Measurements from ENCODE around the gene ANKRD12.

The ANKRD12 gene

DNA sequence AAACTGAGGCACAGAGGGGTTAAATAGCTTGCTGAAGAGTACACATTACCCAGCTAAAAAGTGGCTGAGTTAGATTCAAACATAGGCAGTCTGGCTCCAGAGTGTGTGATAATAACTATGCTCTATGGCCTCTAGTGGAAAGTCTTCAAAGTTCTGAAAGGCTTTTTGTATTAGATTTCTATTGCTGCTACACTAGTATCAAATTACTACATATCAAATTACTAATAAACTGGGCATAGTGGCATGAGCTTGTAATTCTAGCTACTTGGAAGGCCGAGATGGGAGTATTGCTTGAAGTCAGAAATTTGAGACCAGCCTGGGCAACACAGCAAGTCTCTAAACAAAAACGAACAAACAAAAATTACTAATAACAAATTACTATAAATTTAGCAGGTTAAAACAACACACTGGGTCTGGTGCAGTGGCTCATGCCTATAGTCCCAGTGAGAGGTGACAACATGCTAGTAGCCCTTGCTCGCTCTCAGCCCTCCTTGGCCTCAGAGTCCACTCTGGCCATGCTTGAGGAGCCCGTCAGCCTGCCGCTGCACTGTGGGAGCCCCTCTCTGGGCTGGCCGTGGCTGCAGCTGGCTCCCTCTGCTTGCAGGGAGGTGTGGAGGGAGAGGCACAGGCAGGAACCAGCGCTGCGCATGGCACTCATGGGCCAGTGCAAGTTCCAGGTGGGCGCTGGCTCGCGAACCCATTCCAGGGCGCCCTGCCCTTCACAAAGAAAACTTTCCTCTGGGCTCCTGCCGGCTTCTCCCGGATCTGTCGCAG lies 159.8 kb downstream of the ANKRD12 start:
- peak; percentile 71 for DNase-seq

DNA sequence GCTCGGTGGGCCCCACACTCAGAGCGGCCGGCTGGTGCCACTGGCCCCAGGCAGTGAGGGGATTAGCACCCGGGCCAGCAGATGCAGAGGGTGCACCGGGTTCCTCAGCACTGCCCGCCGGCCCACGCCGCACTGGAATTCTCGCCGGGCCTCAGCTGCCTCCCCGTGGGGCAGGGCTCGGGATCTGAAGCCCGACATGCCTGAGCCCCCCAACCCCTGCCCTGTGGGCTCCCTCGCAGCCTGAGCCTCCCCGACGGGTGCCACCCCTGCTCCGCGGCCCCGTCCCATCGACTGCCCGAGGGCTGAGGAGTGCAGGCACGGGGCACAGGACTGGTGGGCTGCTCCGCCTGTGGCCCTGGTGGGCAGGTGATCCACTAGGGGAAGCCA lies 160.4 kb downstream of the ANKRD12 start:
- DNase-seq: no peak

DNA sequence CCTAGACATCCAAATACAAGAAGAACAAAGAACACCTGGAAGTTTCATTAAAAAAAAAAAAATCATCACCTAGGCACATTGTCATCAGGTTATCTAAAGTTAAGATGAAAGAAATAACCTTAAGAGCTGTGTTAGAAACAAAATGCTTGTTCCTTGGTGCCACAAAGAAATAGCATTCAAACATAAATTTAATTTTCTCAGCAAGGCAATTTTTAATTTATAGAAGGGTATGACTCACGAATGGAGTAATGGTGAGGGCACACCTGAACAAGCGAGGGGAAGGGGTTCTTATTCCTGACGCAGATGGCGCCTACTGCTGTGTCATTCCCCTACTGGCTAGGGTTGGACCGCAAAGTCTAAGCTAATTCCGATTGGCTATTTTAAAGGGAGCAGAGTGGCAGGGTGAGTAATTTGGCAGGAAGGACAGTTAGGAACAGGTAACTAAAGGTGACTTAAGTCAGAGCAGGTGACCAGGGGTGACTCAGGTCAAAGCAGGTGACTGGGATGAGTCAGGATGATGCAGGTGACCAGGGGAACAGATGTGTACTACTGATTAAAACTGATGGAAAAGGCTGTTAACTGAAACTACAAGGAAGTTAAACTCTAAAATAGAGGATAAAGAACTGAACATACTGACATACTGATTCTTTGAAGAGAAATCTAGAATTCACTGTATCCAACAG lies 167.9 kb downstream of the ANKRD12 start:
- DNase-seq: no peak

DNA sequence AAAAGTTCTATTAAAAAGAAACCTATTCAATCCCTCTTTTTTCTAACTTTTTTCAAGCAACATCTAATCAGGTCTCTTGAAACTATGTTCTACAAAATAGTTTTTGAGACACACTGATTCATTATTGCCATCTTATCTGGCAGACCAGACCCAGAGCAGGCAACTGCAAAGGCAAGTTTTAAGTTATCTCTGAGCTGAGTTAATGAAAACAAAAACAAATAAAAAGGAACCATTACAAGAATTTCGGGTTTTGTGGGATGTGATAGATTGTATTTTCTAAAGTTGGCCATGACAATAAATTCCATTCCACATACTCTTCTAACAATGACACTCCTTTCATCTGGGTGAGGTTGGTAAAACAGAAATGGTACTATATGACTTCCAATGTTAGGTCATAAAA lies 182.8 kb downstream of the ANKRD12 start:
- no peak for DNase-seq

DNA sequence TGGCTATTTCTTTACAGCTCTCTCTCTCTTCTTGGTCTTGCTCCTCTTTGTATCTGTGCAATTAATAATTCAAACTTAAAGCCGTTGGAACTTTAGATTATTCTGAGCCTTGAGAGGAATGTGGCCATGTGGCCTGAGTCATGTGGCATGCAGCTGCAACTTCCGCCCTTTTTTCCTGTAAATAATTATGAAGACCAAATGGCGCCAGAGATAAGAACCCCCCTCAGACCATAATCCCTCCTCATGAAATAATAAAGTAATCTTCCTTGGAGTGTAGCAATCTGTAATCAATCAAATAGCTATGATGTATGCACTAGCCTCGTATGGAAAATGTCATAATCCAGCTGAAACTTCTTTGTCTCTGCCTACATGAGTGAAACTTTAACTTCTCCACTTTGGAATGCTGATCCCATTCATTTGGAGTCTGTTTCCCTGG lies 184.5 kb downstream of the ANKRD12 start:
- DNase-seq: no peak

DNA sequence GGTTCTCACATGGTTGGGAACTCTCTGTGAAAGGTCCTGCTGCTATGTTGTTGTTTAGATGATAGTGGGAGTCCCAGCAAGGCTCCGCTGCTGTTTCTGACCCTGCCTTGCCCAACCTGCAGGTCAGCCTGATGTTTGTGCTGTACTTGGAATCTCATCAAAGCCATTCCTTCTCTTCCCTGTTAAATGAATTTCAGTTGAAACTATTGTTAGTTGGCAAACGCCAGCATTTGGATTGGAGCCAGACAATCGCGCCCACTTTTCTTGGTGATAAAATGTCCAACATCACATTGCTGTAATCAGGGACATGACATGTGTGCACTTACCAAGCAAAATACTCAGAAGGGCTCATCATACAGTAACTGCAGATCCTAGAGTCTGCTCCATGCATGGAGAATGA lies 185.2 kb downstream of the ANKRD12 start:
- no peak for DNase-seq

DNA sequence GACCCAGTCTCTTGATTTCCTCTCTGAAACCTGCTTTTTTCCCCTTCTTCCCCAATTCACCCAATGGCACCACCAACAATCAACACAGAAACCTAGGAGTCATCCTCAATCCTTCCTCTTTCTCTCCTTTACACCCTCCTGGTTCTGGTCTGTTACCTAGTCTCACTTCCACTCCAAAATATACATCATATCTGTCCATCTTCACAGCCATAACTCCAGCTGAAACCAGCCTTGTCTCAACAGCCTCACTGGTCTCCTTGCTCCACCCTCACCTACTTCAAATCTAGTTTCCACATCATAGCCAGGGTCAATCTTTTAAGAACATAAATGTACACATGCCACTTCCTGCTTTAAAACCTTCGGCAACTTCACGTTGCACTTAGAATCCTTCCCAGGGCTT lies 186.2 kb downstream of the ANKRD12 start:
- DNase-seq: no peak

DNA sequence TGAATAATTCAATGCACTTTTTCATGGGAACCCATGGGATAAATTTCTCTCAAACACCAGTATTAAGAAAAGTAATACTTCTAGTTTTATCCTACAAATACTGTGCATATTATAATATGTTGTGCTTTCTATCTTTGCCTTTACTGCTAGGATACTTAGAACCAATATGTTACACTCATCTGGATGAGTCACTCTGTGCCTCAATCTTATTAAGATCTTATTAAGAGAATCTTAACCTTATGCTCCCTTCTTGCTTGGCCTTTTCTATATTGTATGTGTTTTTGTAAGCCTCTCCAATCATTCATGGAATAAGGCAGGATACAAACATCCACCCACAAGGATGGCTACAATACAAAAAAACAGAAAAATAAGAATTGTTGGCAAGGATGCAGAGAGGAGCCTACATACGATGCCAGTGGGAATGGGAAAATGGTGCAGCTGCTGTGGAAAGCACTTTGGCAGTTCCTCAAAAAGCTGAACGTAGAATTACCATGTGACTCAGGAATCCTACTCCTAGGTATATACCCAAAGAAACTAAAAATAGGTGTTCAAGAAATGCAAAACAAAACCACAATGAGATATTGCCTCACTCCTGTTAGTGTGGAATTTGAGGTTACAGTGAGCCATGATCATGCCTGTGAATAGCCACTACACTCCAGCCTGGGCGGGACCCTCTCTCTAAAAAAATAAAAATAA lies 187.3 kb downstream of the ANKRD12 start:
- DNase-seq: no peak

DNA sequence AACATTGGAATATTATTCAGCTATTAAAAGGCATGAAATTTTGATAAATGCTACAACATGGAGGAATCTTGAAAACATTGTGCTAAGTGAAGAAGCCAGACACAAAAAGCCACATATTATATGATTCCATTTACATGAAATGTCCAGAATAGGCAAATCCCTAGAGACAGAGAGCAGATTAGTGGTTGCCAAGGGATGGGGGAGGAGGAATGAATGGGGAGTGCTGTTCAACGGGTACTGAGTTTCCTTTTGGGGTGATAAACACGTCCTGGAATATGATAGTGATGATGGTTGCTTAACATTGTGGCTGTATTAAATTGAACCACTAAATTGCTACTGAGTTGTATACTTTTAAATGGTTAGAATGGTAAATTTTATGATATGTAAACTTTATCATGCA lies 189.1 kb downstream of the ANKRD12 start:
- DNase-seq: no peak

DNA sequence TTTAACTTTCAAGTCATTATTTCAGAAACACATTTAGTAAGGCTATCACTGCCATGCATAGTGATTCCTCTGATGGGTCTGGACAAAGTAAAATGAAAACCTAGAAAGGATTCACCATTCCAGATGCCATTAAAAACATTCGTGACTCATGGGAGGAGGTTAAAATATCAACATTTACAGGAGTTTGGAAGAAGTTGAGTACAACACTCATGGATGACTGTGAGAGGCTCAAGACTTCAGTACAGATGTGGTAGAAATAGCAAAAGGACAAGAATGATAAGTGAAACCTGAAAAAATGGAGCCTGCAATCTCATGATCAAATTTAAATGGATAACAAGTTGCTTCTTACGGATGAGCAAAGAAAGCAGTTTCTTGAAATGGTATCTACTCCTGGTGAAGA lies 192.2 kb downstream of the ANKRD12 start:
- no peak for DNase-seq

DNA sequence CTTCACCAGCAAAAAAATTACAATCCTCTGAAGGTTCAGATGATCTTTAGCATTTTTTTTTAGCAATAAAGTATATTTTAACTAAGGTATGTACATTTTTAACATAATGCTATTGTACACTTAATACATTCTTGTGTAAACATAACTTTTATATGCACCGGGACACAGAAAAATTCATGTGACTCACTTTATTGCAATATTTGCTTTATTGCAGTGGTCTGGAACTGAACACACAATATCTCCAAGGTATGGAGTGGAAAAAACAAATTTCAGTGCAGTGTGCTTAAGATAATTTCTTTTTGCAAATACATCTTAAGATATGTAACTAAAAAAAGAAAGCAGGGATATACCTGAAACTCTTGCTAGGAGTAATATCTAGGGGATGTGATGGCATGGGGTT lies 192.9 kb downstream of the ANKRD12 start:
- no peak for DNase-seq

DNA sequence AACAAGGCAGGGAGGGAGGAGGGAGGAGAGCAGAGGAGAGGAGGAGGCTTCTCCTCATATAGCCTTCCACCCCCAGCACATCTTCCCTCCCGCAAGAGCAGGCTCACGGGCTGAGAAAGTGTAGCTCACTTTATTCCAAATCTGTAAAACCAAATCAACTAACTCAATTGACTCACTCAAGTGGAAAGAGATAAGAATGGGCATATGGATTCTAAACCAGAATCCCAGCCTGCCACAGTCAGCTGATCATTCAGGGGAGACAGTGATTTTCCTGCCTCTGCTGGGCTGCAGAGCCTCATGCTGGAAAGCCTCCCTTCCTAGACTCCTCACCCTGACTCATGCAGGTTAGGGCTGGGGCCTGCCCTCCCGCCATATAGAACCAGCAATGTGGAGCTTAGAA lies 193.8 kb downstream of the ANKRD12 start:
- peak; percentile 6 for DNase-seq

DNA sequence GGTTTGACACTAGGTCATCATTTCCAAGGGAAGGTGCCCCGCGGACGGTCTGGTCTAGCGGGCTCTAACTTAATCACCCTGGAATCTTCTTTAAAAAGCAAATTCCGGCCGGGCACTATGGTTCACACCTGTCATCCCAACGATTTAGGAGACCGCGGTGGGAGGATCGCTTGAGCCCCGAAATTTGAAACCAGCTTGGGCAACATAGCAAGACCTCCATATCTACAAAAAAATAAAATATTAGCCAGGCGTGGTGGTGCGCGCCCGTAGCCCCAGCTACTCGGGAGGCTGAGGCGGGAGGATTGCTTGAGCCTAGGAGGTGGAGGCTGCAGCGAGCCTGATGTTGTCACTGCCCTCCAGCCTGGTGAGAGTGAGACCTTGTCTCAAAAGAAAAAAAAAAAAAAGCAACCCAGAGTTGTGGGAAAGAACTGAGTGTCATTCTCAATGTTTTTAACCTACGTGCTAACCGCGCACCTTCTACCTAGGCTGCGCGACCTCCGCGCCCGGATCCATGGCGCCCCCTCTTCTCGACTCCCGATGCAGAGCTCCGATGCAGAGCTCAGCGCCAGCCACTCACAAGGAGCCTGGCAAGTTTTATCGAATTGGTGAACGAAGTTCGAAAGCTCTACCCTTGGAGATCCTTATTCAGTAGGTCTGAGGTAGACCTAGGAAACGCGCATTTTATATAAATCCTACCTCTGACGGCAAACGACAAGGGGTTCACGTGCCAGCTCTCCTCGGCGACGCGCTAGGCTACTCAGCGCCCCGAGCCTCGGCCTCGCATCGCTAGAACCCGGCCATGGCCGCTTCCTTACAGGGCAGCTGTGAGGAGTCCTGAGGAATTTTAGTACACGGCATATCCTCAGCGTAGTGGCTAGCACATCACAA lies 197.1 kb downstream of the ANKRD12 start:
- no peak for DNase-seq

DNA sequence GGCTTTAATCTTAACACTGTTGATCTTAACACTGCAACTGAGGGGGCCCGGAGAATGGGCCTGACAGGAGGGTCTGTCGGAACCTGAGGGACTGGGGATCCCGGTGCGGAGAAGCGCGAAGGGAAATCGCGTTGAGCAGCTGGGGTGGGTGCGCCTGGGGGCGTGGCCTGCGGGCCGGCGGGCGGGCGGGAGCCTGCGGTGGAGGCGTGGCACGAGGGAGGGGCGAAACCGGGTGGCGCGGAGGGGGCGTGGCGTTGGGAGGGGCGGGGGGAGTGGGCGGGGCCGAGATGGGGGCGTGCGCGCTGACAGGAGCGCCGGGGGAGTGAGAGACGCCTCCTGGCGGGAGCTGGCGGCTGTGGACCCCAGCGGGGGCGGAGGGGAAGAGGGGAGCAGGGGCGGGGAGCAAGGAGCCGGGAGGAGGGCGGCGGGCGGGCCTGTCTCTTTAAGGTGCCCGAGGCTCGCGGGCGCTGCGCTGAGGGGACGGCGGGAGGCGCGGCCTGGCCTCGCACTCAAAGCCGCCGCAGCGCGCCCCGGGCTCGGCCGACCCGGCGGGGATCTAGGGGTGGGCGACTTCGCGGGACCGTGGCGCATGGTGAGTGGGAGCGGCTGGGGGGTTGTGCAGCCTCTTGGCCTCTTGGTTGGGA lies 197.9 kb downstream of the ANKRD12 start, which contains the start of gene TWSG1:
TWSG1 (plus strand) TSS at position 445 of the 644 bp plus-strand sequence. CDS start 2,457 bp downstream, outside the sequence.
- peak; percentile 89 for DNase-seq

DNA sequence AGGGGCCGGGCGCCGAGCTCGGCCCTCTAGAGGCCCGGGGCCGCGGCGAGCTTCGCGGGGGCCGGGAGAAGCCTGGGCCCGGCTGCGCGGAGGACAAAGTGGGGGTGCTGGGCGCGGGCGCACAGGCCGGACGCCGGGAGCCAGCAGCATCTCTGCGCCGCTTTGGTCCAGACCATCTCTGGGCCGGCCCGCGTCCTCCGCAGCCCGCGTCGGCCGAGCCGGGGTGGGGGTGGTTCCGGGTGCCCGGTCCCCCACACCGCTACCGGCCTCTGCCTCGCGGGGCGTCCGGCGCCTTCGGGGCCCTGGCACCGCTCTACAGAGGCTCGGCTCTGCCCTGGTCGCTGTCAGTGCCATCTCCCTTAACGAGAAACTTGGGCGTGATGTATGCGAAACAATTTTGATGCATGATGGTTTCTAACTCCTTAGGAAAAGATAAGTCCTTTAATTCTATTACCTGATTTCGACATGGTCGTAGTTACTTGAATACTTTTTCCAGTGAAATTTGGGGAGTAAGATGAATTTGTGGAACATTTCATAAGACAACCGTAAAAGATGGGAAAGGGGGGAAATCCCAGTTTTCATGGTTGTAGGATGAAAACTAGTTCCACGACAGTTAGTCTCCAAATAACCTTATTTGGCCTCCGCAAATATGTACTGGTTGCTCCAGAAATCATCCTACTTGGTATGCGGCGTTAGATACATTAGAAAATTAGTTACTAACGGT lies 198.6 kb downstream of the ANKRD12 start:
- peak; percentile 48 for DNase-seq
